Activated naive CD4-positive, alpha-beta T cell treated with anti-CD3 and anti-CD28 coated beads, Interleukin-2, amount 50 U/mL, for 72 hours (primary cell): ENCODE measurements around the gene NPIPB2. TPM values are rescaled to one million over a fixed set of nuclear protein-coding genes. Genes with fewer than 3 reads are reported as not detected.
A peak's percentile ranks its signal among the peaks of the same experiment; 100 is the strongest.

Source experiments
- ATAC-seq, 2 donors: fragments of 150-1000 bp; cut with Tn5 transposase; 2 replicates each; pipeline ENCODE4 v1.10.0; 2021; ENCODE audit warnings: mild to moderate bottlenecking in 2 of 2, moderate library complexity in 2 of 2
- DNase-seq, 2 donors: peaks; one replicate each; pipeline ENCODE4 v3.0.0; 2021 to 2022; ENCODE audit warnings: low spot score in 2 of 2
- H3K27ac Mint-ChIP-seq, 2 donors: one replicate each; pipeline ENCODE4 v1.8.0; 2022; ENCODE audit warnings: mild to moderate bottlenecking in 2 of 2, mixed read lengths in 2 of 2
- H3K36me3 Mint-ChIP-seq, 2 donors: one replicate each; pipeline ENCODE4 v1.8.0; 2022; ENCODE audit warnings: mixed read lengths in 2 of 2
- H3K9me3 Mint-ChIP-seq, 2 donors: one replicate each; pipeline ENCODE4 v1.8.0; 2022; ENCODE audit warnings: mixed read lengths in 2 of 2
- total RNA-seq, 2 donors: library from RNA; stranded (reverse); gene quantifications; one replicate each; pipeline ENCODE4 v1.2.3, GENCODE V29; 2022

Gene NPIPB2
- total RNA-seq, 2 donors from 2014 or later = 16.5 to 24.5 TPM

- no peaks in the 10 kb centered on the region for H3K9me3 Mint-ChIP-seq
- ATAC-seq (no peak), DNase-seq (no peak)
- peak overlapping the region in 1 of 2 donors; percentile 29 for H3K27ac Mint-ChIP-seq
- H3K36me3 Mint-ChIP-seq = peaks cover 9 to 17% of the 10 kb centered on the region in 2 donors
Observed at GRCh38 chr16:11884035-11884434, 57.8 kb downstream of the NPIPB2 start.

DNA sequence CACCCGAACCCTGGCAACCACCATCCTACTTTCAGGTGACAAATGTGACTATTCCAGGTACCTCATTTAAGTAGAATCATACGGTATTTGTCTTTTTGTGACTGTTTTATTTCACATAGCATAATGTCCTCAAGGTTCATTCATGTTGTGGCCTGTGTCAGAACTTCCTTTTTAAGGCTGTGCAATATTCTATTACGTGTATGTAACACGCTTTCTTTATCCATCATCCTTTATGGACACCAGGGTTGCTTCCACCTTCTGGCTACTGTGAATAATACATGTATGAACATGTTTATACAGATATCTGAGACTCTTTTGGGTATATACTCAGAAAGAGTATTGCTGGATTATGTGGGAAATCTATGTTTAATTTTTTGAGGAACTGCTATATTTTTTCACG is 61.8 kb downstream of the NPIPB2 start:
- ATAC-seq (no peak), DNase-seq (no peak)
- Mint-ChIP-seq H3K9me3 (no peaks in the 10 kb centered on the region), H3K36me3 (peaks cover 0 to 16% of the 10 kb centered on the region in 2 donors), H3K27ac (peak overlapping the region; percentile 23 to 40)

GRCh38 chr16:11877374-11877773 is 64.5 kb downstream of the NPIPB2 start:
- no peak overlapping the region for H3K27ac Mint-ChIP-seq
- no peaks in the 10 kb centered on the region for H3K9me3 Mint-ChIP-seq
- peaks cover 0 to 21% of the 10 kb centered on the region in 2 donors for H3K36me3 Mint-ChIP-seq
- no peak for DNase-seq
- ATAC-seq = no peak

Other genes starting within 250 kb of the NPIPB2 start
- gene TXNDC11, start 199.2 kb downstream of the NPIPB2 start, total RNA-seq = 10 to 100 TPM; 26.3 to 32.9 TPM
- gene ZC3H7A, start 144.8 kb downstream of the NPIPB2 start, total RNA-seq = 100 to 1,000 TPM; 108 to 150 TPM
- 100 to 1,000 TPM; 255 to 326 TPM for gene RSL1D1, start 90.5 kb downstream of the NPIPB2 start, total RNA-seq
- 100 to 1,000 TPM; 154 to 181 TPM for gene GSPT1, start 26.1 kb downstream of the NPIPB2 start, total RNA-seq
- not detected for gene TNFRSF17, start 23.2 kb upstream of the NPIPB2 start, total RNA-seq
- gene SNX29, start 34.7 kb upstream of the NPIPB2 start, total RNA-seq = 10 to 100 TPM; 10.5 to 14.8 TPM